SW 1271 (cell line): Measurements from ENCODE around the gene LRRC10B.
A peak's percentile ranks its signal among the peaks of the same experiment; 100 is the strongest.

Experiments
- DNase-seq, 2 experiments: peaks; one replicate each; lab custom pipeline; 2025; lab: John Stamatoyannopoulos, UW

Gene LRRC10B

DNA sequence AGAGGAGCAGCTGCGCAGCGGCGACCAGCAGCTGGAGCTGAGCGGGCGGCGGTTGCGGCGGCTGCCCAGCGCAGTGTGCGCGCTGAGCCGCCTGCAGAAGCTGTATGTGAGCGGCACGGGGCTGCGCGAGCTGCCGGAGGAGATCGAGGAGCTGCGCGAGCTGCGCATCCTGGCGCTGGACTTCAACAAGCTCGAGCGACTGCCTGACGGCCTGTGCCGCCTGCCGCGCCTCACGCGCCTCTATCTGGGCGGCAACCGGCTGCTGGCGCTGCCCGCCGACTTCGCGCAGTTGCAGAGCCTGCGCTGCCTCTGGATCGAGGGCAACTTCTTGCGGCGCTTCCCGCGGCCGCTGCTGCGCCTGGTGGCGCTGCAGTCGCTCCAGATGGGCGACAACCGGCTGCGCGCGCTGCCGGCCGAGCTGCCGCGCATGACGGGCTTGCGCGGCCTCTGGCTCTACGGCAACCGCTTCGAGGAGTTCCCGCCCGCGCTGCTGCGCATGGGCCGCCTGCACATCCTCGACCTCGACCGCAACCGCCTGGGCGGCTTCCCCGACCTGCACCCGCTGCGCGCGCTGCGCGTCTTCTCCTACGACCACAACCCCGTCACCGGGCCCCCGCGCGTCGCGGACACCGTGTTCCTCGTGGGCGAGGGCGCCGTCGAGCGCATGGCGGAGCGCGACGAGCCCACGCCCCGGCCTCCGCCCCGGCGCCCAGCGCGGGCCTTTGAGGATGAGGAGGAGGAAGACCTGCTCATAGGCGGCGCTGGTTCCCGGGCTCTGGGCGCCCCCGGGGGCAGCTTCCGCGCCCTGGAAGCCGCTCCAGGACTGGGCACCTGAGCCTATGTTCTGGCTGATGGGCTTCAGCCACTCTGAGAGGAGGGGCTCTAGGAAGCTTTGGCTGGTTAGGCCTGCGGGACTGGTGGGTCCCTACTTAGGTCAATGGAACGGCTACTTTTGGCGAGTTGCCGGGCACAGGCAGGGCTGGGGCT, 787 bp downstream of the LRRC10B start:
- peak; percentile 52 to 72 for DNase-seq

DNA sequence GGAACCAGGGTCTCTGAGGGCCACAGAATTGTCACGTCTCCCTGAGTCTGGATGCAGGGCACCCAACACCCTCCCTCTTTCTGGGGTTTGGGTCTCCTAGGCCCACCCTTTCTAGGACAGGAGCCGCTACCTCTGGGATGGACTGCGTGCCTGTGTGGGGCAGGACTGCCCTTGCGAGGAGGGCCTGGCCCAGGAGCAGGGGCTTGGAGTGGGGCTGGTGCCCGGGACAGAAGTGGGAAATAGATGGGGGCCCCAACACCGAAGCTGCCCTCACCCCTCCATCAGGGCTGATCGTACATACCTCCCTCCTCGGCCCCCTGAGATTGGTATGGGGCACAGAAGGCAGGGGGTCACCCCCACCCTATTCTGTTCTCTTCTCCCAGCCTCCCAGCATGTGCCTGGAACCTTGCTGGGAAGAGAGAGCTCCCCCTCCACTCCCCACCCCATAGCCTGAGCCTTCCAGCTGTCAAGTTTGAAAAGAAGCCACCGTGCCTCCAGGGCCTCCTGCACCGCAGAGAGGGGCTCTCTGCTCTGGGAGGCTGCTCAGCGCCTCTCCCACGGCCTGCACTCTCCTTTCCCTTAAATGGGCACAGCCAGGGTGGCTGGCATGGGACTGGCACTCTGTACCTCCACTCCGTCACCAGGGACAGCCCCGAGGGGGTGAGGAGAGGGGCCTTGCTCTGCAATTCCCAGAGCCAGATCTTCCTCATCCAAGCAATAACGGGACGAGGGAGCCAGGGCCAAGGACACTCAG, 1.8 kb downstream of the LRRC10B start:
- DNase-seq: no peak

- DNase-seq: no peak
Observed at GRCh38 chr11:61510974-61511373, 2.4 kb downstream of the LRRC10B start.

- no peak for DNase-seq
Observed at GRCh38 chr11:61511383-61511782, 2.8 kb downstream of the LRRC10B start.

DNA sequence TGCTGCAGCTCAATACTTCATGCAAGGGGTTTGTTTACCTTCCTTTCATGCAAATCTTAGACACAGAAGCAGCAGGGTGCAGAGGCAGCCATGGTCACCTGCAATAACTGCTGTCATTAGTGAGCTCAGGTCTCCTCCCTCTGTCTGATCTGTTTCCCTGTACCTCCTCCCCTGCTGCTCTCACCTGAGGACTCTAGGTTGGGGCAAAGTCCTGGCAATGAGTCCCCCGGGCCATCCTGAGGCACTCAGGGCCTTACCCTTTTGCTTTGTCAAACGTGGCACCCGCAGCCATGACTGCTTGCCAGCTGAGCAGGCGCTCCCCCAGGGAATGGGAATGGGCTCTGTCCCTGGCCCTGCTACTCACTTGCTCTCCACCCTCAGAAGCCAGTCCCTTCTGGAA, 3.9 kb downstream of the LRRC10B start:
- no peak for DNase-seq

- DNase-seq: no peak
Observed at GRCh38 chr11:61513143-61513765, 4.7 kb downstream of the LRRC10B start.

GRCh38 chr11:61514050-61514917, 5.7 kb downstream of the LRRC10B start:
- no peak for DNase-seq

DNA sequence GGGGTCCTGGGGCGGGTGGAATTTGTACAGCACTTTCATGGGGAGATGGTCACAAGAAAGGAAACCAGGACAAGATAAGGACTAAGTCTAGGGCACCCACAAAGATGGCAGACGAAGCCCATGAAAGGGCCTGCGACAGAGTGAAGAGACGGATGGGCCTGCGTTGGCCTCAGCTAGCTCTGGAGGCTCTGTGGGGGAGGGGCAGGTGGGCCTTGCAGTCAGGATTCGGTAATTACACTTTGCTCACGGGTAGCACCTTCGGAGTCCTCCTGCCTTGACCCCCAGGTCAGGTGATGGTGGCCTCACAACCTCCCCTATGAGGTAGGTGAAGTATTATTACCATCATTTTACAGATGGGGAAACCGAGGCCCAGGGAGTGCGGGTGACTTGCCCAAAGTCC, 7.1 kb downstream of the LRRC10B start:
- no peak for DNase-seq

DNA sequence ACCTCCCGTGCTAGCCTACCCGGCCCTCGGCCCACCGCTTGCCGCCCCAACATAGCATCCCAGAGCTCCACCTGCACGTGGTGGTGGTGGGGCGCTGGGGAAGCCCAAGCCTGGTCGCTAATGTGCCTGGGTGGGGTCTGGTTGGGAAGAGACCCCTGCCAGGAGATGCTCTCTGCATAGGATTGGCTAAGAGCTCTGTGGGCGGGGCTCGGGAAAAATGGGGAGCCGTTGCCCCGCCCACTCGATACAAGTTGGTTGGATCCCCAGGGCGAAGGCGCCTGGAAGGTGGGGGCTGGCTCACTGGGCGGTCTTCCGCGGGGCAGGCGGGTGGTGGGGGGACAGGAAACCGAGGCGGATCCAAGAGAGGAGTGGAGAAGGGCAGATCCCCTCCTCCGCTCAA, 7.6 kb downstream of the LRRC10B start:
- no peak for DNase-seq

DNA sequence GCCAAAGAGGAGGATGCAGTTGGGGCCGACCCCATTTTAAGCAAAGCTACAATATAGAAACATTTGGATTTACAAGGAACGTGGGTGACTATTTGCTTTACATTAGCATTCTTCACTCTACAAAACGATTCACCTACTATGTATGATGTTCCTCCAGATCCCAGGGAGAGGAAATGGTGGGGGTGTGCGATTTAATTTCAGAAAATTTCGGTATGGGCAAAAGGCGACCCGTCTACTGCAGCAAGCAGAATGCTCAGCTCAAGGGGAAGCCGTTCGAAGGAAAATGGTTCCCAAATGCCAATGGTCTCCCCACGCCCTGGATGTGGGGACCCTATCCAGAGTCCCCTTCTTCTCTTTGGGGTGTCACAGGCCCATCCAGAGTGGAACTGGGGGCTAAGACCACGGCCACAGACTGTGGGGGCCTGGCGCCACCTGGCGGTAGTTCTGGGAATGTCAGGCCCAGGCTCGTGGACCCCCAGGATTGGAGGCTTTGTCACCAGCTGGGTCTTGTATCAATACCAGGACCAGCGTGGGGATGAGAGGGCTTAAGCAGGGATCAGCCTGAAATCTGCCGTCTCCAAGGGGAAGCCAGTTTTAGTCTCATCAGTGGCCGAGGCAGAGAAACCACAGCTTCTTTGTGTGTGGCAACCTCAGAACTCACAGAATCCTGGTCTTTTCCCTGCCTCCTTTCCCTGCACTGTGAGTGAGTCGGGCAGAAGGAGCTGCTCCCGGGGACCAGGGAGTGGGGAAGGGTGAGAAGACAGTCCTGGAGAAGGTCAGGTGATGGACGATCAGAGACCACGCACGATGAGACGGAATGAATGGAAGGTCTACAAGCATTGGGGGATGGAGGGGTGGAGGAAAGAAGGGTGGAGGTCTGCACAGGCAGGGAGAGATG, 8.4 kb downstream of the LRRC10B start:
- DNase-seq: peak in 1 of 2 experiments; percentile 7

DNA sequence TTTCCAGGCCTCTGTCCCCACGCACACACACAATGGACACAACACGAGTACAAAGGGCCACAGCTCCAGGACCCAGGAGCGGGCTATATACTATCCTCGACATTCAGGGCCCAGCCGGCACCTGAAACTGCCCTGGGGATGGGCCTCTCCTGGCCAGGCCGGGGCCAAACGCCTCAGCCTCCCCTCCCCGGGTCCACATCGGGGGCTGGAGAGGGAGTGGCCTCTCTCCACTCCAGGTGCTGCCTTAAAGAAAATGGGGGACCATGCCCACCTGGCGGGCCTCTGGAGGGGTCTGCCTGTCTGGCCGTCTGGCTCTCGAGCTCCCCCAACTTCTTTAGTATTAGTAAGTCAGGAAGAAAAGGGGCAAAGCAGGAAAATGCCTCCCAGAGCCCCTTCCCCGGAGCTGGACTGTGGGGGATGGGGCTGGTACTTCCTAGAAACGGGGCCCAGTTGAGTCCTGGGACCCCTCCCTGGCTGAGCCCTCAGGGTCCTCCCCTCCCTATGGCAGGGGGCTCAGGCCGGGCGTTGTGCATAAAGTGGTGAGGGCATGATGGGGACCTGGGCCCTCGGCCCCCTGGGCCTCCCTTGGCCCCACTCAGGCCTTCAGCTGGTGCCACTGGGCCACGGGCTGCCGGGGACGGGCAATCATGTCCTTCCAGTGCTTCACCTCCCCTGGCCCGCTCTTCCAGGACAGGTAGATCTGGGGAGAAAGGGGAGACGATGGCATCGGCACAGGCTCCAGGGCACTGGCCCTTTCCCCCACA, 9.7 kb downstream of the LRRC10B start:
- no peak for DNase-seq

GRCh38 chr11:61522881-61523280, 14.3 kb downstream of the LRRC10B start:
- no peak for DNase-seq

DNA sequence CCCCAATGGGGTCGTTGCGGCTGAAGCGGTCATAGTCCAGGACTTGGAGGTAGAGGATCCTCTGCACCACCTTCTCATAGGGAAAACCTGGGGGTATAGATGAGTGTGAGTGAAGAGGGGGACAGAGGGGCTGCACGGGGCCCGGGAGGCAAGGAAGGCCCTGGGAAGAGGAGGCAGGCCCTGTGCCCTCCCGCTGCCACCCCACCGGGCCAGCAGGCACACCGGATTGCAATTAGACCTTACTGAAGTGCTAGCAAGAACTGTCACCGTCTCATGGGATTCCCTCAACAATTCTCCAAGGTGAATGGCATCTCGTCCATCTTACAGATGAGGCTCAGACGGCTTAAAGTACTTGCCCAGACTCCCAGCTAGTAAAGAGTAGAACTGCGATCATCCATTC, 15.9 kb downstream of the LRRC10B start:
- DNase-seq: no peak

DNA sequence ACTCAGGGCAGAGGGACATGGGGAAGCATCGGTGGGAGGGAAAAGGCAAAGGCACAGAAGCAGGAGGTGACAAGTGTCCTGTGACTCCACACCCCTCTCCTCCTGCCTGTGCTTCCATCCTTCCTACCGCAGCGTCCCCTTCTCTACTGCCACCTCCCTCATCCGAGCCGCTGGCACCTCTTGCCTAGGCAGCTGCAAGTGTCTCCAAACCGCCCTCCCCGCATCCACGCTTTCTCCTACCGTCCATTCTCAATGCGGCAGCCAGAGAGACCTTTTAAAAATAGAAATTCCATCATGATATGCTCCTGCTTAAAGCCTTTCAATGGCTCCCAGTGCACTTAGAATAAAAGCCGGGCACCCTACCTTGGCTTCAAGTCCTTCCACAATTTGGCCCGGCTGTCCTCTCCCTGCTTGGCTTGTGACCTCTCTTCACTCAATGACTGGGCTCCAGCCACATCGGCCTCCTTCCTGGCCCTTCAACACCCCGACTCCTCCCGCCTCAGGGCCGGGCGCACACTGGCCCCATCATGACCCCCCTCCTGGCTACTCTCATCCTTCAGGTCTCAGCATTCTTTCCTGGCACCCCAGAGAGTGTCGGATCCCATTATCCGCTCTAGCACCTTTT, 16.5 kb downstream of the LRRC10B start:
- DNase-seq: no peak

- no peak for DNase-seq
Observed at GRCh38 chr11:61526229-61526628, 17.7 kb downstream of the LRRC10B start.

DNA sequence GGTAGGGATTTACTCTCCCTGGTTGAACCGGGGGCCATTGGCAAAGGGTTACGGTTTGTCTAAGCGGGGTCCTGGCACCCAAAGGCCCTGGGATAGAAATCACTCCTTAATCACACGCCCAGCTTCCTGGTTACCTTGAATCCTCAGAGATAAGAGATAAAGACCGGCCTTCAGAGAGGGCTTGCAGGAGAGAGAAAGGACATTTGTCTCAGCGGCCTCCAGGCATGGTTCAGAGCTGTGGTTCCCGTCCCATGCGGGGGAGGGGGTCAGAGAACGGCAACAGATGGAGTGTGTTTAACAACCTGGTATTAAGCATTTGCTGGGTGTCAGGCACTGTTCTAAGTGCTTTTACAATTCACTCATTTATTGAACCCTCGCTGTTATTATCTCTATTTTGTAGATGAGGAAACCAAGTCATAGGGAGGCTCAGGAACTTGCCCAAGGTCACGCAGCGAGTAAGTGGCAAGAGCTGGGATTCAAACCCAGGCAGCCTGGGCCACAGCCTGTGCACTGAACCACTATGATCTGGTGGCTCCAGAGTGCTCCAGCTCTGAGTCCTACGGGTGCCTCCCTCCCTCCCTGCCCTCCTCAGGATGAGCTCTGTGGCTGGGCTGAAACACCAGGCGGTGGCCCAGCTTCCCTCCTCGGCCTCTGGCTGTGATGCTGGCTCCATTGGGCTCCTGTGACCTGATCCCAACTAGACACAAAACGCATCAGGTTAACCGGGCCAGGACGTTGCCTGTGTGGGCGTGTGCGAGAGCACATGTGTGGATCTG, 18.6 kb downstream of the LRRC10B start:
- no peak for DNase-seq

DNA sequence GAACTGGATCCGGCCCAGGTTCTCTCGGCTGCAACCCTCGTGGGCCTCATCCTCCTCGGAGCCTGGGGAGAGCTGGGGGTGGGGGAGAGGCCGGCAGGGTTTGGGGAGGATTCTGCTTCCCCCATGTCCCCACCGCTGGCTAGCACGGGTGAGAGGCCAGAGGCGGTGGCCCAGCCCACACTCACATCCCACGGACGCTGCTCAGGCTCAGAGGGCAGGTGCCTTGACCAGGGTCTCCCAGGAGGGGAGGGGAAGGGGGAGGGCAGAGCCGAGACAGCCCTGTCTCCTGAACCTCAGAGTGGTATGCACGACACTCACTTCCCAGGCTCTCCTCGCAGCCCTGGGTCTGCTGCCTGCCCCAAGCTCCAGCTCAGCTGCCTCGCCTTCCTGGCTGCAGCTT, 19.6 kb downstream of the LRRC10B start:
- DNase-seq: no peak

- no peak for DNase-seq
Observed at GRCh38 chr11:61529537-61530225, 21.1 kb downstream of the LRRC10B start.
